ENCODE measurements around the gene COL6A5.

The COL6A5 gene

GRCh38 chr3:130380398-130380797 lies 34.9 kb downstream of the COL6A5 start:
- POLR2A ChIA-PET = no interaction called here
- no peak for TF ChIP-seq CTCF (IDR thresholded peaks at IDR 0.05; ENCODE audit: control extremely low read depth, extremely low read depth, low read depth, missing control alignments)
- no peak for DNase-seq (ENCODE audit: extremely low spot score)
- CTCF ChIA-PET = no interaction called here

- CTCF ChIA-PET = interaction anchor here (1.2 kb wide), 1 partner anchor 10 kb away, joined by 3 read pairs; no protein-coding TSS in a partner anchor
- POLR2A ChIA-PET = no interaction called here
- DNase-seq (ENCODE audit: extremely low spot score) = no peak
- TF ChIP-seq CTCF (IDR thresholded peaks at IDR 0.05; ENCODE audit: control extremely low read depth, extremely low read depth, low read depth, missing control alignments) = no peak
Measured at GRCh38 chr3:130383424-130383823, 38.0 kb downstream of the COL6A5 start.

GRCh38 chr3:130384476-130385025 lies 39.1 kb downstream of the COL6A5 start:
- no peak for DNase-seq (ENCODE audit: extremely low spot score)
- ChIA-PET POLR2A (no interaction called here), CTCF (no interaction called here)

GRCh38 chr3:130386604-130387263 lies 41.3 kb downstream of the COL6A5 start:
- ChIA-PET POLR2A (no interaction called here), CTCF (no interaction called here)
- no peak for DNase-seq (ENCODE audit: extremely low spot score)
- TF ChIP-seq CTCF (IDR thresholded peaks at IDR 0.05; ENCODE audit: control extremely low read depth, extremely low read depth, low read depth, missing control alignments) = no peak

More at GRCh38 chr3:130384476-130385025, 39.1 kb downstream of the COL6A5 start:
- no peak for TF ChIP-seq CTCF (IDR thresholded peaks at IDR 0.05; ENCODE audit: control extremely low read depth, extremely low read depth, low read depth, missing control alignments)

- DNase-seq (ENCODE audit: extremely low spot score) = no peak
- TF ChIP-seq CTCF (IDR thresholded peaks at IDR 0.05; ENCODE audit: control extremely low read depth, extremely low read depth, low read depth, missing control alignments) = no peak
- POLR2A ChIA-PET = no interaction called here
- CTCF ChIA-PET = no interaction called here
Measured at GRCh38 chr3:130389743-130390478, 44.4 kb downstream of the COL6A5 start.

GRCh38 chr3:130392266-130392665 lies 46.8 kb downstream of the COL6A5 start:
- ChIA-PET POLR2A (no interaction called here), CTCF (no interaction called here)
- no peak for TF ChIP-seq CTCF (IDR thresholded peaks at IDR 0.05; ENCODE audit: control extremely low read depth, extremely low read depth, low read depth, missing control alignments)
- no peak for DNase-seq (ENCODE audit: extremely low spot score)
